Natural killer cell (primary cell): ENCODE measurements around the gene DRD2. TPM values are rescaled to one million over a fixed set of nuclear protein-coding genes. Genes with fewer than 3 reads are reported as not detected.

ENCODE experiments used
- ATAC-seq, 3 donors: fragments of 150-1000 bp in 2 of 3; fragments of 200-7000 bp in 1 of 3; cut with Tn5 transposase; 1 replicate in 1 of 3; 2 replicates in 2 of 3; pipeline ENCODE4 v1.10.0; 2021; ENCODE audit warnings: mild to moderate bottlenecking in 2 of 3, moderate library complexity in 2 of 3
- DNase-seq, 2 donors: peaks; one replicate each; pipeline versions ENCODE4 v3.0.0 to v3.0.0-alpha.2; 2013 to 2021; ENCODE audit warnings: mixed read lengths in 1 of 2
- H3K27ac ChIP-seq: one replicate; pipeline ENCODE4 v1.5.1; 2013; ENCODE audit warnings: mild to moderate bottlenecking, low read length
- H3K27me3 ChIP-seq: one replicate; pipeline ENCODE4 v1.6.1; 2013; ENCODE audit warnings: low read length; ENCODE audit not compliant: control insufficient read depth, insufficient read depth
- H3K36me3 ChIP-seq: one replicate; pipeline ENCODE4 v1.6.1; 2013; ENCODE audit warnings: low read length; ENCODE audit not compliant: control insufficient read depth, insufficient read depth
- H3K4me1 ChIP-seq: one replicate; pipeline ENCODE4 v1.6.1; 2013; ENCODE audit warnings: low read length; ENCODE audit not compliant: control insufficient read depth, insufficient read depth
- H3K4me3 ChIP-seq: one replicate; pipeline ENCODE4 v1.5.1; 2013; ENCODE audit warnings: low read length
- H3K9me3 ChIP-seq: one replicate; pipeline ENCODE4 v1.6.1; 2013; ENCODE audit warnings: low read length; ENCODE audit not compliant: control insufficient read depth, insufficient read depth
- H3K27ac Mint-ChIP-seq, 2 donors: one replicate each; pipeline ENCODE4 v1.8.0; 2022; ENCODE audit warnings: mild to moderate bottlenecking in 2 of 2, mixed read lengths in 2 of 2, moderate library complexity in 1 of 2
- H3K27me3 Mint-ChIP-seq, 2 donors: one replicate each; pipeline ENCODE4 v1.8.0; 2022; ENCODE audit warnings: low read depth in 2 of 2, mixed read lengths in 2 of 2
- H3K36me3 Mint-ChIP-seq: one replicate; pipeline ENCODE4 v1.8.0; 2022; ENCODE audit warnings: mixed read lengths
- H3K4me1 Mint-ChIP-seq, 2 donors: one replicate each; pipeline ENCODE4 v1.8.0; 2022; ENCODE audit warnings: mixed read lengths in 2 of 2
- H3K4me3 Mint-ChIP-seq: one replicate; pipeline ENCODE4 v1.8.0; 2022; ENCODE audit warnings: mild to moderate bottlenecking, moderate library complexity, mixed read lengths
- H3K9me3 Mint-ChIP-seq, 2 donors: one replicate each; pipeline ENCODE4 v1.8.0; 2022; ENCODE audit warnings: mixed read lengths in 2 of 2
- CTCF ChIP-seq: fragments of 200-600 bp; IDR thresholded peaks from one replicate; pipeline ENCODE4 v1.8.0; 2022; ENCODE audit warnings: antibody characterized with exemption
- WGBS: methylation state at CpG from one replicate; pipeline ENCODE4 v1.1.7; 2013; ENCODE audit warnings: missing lambda C conversion rate; ENCODE audit not compliant: insufficient coverage; 5-methylcytosine and 5-hydroxymethylcytosine counted together
- intact Hi-C: fragments of 100-400 bp; cut with micrococcal nuclease; formaldehyde crosslinking; loops from one replicate; pipeline ENCODE4 v1.14.2; 2022
- total RNA-seq, 4 donors: library from RNA; stranded (reverse); fragments of 120-200 nt in 1 of 4; gene quantifications; one replicate each; pipeline versions ENCODE4 v1.2.3 to v1.2.4, GENCODE V29; 2013 to 2022

The DRD2 gene
- total RNA-seq, 3 donors from 2014 or later (not counting 1 experiment from before 2014, with no cell fraction given) = not detected

- intact Hi-C loops = no loop called here
- no peaks in the 10 kb centered on the region for H3K27me3 ChIP-seq
- no peak for DNase-seq
- H3K36me3 ChIP-seq = no peaks in the 10 kb centered on the region
- 82% methylated on average over 2 of the region's 2 CpGs for WGBS
- no peaks in the 10 kb centered on the region for H3K4me1 ChIP-seq
- H3K27me3 Mint-ChIP-seq = peaks cover 21 to 38% of the 10 kb centered on the region in 2 donors
- ATAC-seq = no peak
- no peak overlapping the region for H3K4me3 ChIP-seq
- H3K36me3 Mint-ChIP-seq = no peaks in the 10 kb centered on the region
- no peaks in the 10 kb centered on the region for H3K4me1 Mint-ChIP-seq
- no peaks in the 10 kb centered on the region for H3K9me3 Mint-ChIP-seq
- H3K4me3 Mint-ChIP-seq = no peak overlapping the region
- H3K27ac Mint-ChIP-seq = no peak overlapping the region
- no peak for TF ChIP-seq CTCF
- no peak overlapping the region for H3K27ac ChIP-seq
- H3K9me3 ChIP-seq = no peaks in the 10 kb centered on the region
Measured at GRCh38 chr11:113464416-113464815, 10.8 kb downstream of the DRD2 start.

GRCh38 chr11:113462830-113463229 lies 12.4 kb downstream of the DRD2 start:
- Mint-ChIP-seq H3K27me3 (peaks cover 22 to 46% of the 10 kb centered on the region in 2 donors), H3K4me1 (no peaks in the 10 kb centered on the region), H3K4me3 (no peak overlapping the region), H3K27ac (no peak overlapping the region), H3K36me3 (no peaks in the 10 kb centered on the region), H3K9me3 (no peaks in the 10 kb centered on the region)
- intact Hi-C loops = no loop called here
- TF ChIP-seq CTCF = no peak
- no peak overlapping the region for H3K4me3 ChIP-seq
- DNase-seq = no peak
- no peak overlapping the region for H3K27ac ChIP-seq
- no peak for ATAC-seq
- no peaks in the 10 kb centered on the region for H3K9me3 ChIP-seq
- no peaks in the 10 kb centered on the region for H3K36me3 ChIP-seq
- no peaks in the 10 kb centered on the region for H3K4me1 ChIP-seq
- no peaks in the 10 kb centered on the region for H3K27me3 ChIP-seq
- 94% methylated on average over 4 of the region's 5 CpGs for WGBS

- no peak overlapping the region for H3K4me3 Mint-ChIP-seq
- no peak for DNase-seq
- no peak for TF ChIP-seq CTCF
- no peaks in the 10 kb centered on the region for H3K9me3 Mint-ChIP-seq
- no peak overlapping the region for H3K27ac Mint-ChIP-seq
- no peaks in the 10 kb centered on the region for H3K4me1 Mint-ChIP-seq
- no peaks in the 10 kb centered on the region for H3K36me3 Mint-ChIP-seq
- intact Hi-C loops = no loop called here
- H3K4me3 ChIP-seq = no peak overlapping the region
- no peak for ATAC-seq
- no peak overlapping the region for H3K27ac ChIP-seq
- H3K36me3 ChIP-seq = no peaks in the 10 kb centered on the region
- H3K27me3 Mint-ChIP-seq = peaks cover 19 to 37% of the 10 kb centered on the region in 2 donors
- WGBS = 85% methylated on average over 3 of the region's 3 CpGs
- no peaks in the 10 kb centered on the region for H3K27me3 ChIP-seq
- H3K9me3 ChIP-seq = no peaks in the 10 kb centered on the region
- no peaks in the 10 kb centered on the region for H3K4me1 ChIP-seq
Measured at GRCh38 chr11:113461639-113462038, 13.6 kb downstream of the DRD2 start.

GRCh38 chr11:113460469-113460868 lies 14.7 kb downstream of the DRD2 start:
- TF ChIP-seq CTCF = no peak
- Histone ChIP-seq H3K27ac (no peak overlapping the region), H3K36me3 (no peaks in the 10 kb centered on the region), H3K9me3 (no peaks in the 10 kb centered on the region), H3K27me3 (no peaks in the 10 kb centered on the region), H3K4me1 (no peaks in the 10 kb centered on the region), H3K4me3 (no peak overlapping the region)
- no peaks in the 10 kb centered on the region for H3K36me3 Mint-ChIP-seq
- H3K27me3 Mint-ChIP-seq = peaks cover 16 to 31% of the 10 kb centered on the region in 2 donors
- no peaks in the 10 kb centered on the region for H3K9me3 Mint-ChIP-seq
- no peak overlapping the region for H3K4me3 Mint-ChIP-seq
- H3K27ac Mint-ChIP-seq = no peak overlapping the region
- ATAC-seq (peak in 1 of 3 donors; percentile 19), DNase-seq (no peak)
- intact Hi-C loops = no loop called here
- 75% methylated on average over 3 of the region's 3 CpGs for WGBS
- no peaks in the 10 kb centered on the region for H3K4me1 Mint-ChIP-seq
